ENCODE measurements around the gene GFRA4. TPM values are rescaled to one million over a fixed set of nuclear protein-coding genes. Genes with fewer than 3 reads are reported as not detected.

GFRA4 gene
- total and polyA plus RNA-seq, 2 donors (not counting 3 experiments of a cell fraction or from before 2014, with no cell fraction given), result not detected

GRCh38 chr20:3628502-3629314, 34.5 kb downstream of the GFRA4 start:
- CTCF ChIA-PET, result interaction anchor here (1.1 to 2.3 kb wide), 2 partner anchors 8 to 65 kb away, joined by 3 to 8 read pairs; no protein-coding TSS in a partner anchor

More at GRCh38 chr20:3628502-3629314, 34.5 kb downstream of the GFRA4 start:
- no peaks in the 10 kb centered on the region for H3K9me1 ChIP-seq (replicated peaks; ENCODE audit: control insufficient read depth, extremely low read depth, insufficient read depth, low read length)
- no peaks in the 10 kb centered on the region for H4K20me1 ChIP-seq (replicated peaks; ENCODE audit: control insufficient read depth, extremely low read depth, insufficient read depth, low read length)
- no peak overlapping the region for H2AFZ ChIP-seq (ENCODE audit: low read depth, low read length)
- no peaks in the 10 kb centered on the region for H3K4me1 ChIP-seq (ENCODE audit: control insufficient read depth, extremely low read depth, insufficient read depth, low read length)
- H3K79me2 ChIP-seq (ENCODE audit: control insufficient read depth, insufficient read depth, low read length), result no peaks in the 10 kb centered on the region
- no peak for FAIRE-seq
- no peaks in the 10 kb centered on the region for H3K36me3 ChIP-seq (ENCODE audit: control insufficient read depth in 2 of 2, extremely low read depth in 1 of 2, insufficient read depth in 2 of 2, low read length in 2 of 2)
- intact Hi-C loops (cut with micrococcal nuclease), result no loop called here
- H3K4me2 ChIP-seq (ENCODE audit: insufficient read depth, low read length), result no peak overlapping the region
- no peak for TF ChIP-seq EZH2 (IDR thresholded peaks at IDR 0.05; ENCODE audit: borderline replicate concordance, low read depth, low read length, severe bottlenecking)
- TF ChIP-seq, protein P1, sequence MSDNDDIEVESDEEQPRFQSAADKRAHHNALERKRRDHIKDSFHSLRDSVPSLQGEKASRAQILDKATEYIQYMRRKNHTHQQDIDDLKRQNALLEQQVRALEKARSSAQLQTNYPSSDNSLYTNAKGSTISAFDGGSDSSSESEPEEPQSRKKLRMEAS (IDR thresholded peaks at IDR 0.05; ENCODE audit: insufficient read depth, insufficient read length), result no peak
- TF ChIP-seq POLR2AphosphoS5 (IDR thresholded peaks at IDR 0.05; ENCODE audit: insufficient read depth, low read depth, low read length), result no peak
- no peak for TF ChIP-seq POLR2A (IDR thresholded peaks at IDR 0.05; ENCODE audit: low read depth, low read length)
- TF ChIP-seq, protein P2, sequence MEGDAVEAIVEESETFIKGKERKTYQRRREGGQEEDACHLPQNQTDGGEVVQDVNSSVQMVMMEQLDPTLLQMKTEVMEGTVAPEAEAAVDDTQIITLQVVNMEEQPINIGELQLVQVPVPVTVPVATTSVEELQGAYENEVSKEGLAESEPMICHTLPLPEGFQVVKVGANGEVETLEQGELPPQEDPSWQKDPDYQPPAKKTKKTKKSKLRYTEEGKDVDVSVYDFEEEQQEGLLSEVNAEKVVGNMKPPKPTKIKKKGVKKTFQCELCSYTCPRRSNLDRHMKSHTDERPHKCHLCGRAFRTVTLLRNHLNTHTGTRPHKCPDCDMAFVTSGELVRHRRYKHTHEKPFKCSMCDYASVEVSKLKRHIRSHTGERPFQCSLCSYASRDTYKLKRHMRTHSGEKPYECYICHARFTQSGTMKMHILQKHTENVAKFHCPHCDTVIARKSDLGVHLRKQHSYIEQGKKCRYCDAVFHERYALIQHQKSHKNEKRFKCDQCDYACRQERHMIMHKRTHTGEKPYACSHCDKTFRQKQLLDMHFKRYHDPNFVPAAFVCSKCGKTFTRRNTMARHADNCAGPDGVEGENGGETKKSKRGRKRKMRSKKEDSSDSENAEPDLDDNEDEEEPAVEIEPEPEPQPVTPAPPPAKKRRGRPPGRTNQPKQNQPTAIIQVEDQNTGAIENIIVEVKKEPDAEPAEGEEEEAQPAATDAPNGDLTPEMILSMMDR (IDR thresholded peaks at IDR 0.05; ENCODE audit: extremely low read depth in 1 of 2, insufficient read depth in 1 of 2, low read depth in 1 of 2, low read length in 2 of 2), result no peak
- TF ChIP-seq FOS (IDR thresholded peaks at IDR 0.05; ENCODE audit: borderline replicate concordance, insufficient read depth, low read length), result no peak
- no peak for TF ChIP-seq MYC (IDR thresholded peaks at IDR 0.05; ENCODE audit: low read depth, low read length)
- no peak for TF ChIP-seq JUN (IDR thresholded peaks at IDR 0.05; ENCODE audit: borderline replicate concordance, insufficient read depth, insufficient read length, low read depth)
- TF ChIP-seq GATA2 (IDR thresholded peaks at IDR 0.05; ENCODE audit: insufficient read depth, insufficient read length, low read depth, low read length), result no peak
- no peak overlapping the region for H3K9ac ChIP-seq (replicated peaks; ENCODE audit: extremely low read depth, insufficient read depth, low read length)
- POLR2A ChIA-PET, result no interaction called here
- dilution Hi-C loops (cut with MboI; ENCODE audit: extremely low pct_ligation_motif_present, low sequenced_read_pairs), result no loop called here
- no TSS peak for BruUV-seq (replicated peaks)
- H3K27me3 ChIP-seq (ENCODE audit: control insufficient read depth in 2 of 2, insufficient read depth in 2 of 2, low read length in 2 of 2), result no peaks in the 10 kb centered on the region
- no peak overlapping the region for H3K27ac ChIP-seq (ENCODE audit: insufficient read depth, low read depth, low read length)
- no peak for DNase-seq (ENCODE audit: low read depth, low spot score)
- H3K4me3 ChIP-seq (replicated peaks in 1 of 3; ENCODE audit: insufficient read depth in 1 of 3, low read depth in 1 of 3, low read length in 3 of 3), result no peak overlapping the region
- no peaks in the 10 kb centered on the region for H3K9me3 ChIP-seq (replicated peaks; ENCODE audit: control insufficient read depth, insufficient read depth, low read length)

All from endothelial cell of umbilical vein (primary cell).